ENCODE data around the gene PTH1R. TPM values are rescaled to one million over a fixed set of nuclear protein-coding genes. Genes with fewer than 3 reads are reported as not detected.

PTH1R gene
- polyA plus RNA-seq, 1 experiment, result 2.1 TPM

DNA sequence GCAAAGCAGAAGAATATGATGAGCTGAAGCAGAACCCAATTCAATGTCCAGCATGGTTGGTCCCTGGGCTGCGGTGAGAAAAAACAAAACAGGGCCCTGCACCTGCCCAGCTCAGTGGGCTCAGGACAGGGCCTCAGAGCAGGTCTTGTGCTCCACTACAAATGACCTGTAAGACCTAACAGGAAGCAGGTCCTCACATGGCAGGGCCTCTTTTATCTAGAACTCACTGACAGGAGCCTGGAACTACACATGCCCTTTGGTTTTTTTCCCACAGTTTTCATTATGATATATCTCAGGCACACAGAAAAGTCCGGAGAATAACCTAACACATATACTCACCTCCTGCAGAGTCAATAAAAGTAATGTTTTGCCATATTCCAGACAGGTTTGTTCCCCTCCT, 60.6 kb downstream of the PTH1R start:
- H3K36me3 ChIP-seq (ENCODE audit: control insufficient read depth, insufficient read depth, low read length), result peaks cover 14% of the 10 kb centered on the region
- no peaks in the 10 kb centered on the region for H3K27me3 ChIP-seq (ENCODE audit: control insufficient read depth, insufficient read depth, low read length)
- CTCF ChIA-PET, result no interaction called here
- TF ChIP-seq CTCF (IDR thresholded peaks at IDR 0.05; ENCODE audit: insufficient read depth, low read depth, low read length), result no peak
- POLR2A ChIA-PET, result interaction anchor here (0.5 kb wide), 1 partner anchor 15 kb away, joined by 4 read pairs; no protein-coding TSS in a partner anchor
- H3K4me3 ChIP-seq (ENCODE audit: low read depth, low read length), result no peak overlapping the region
- no peak for DNase-seq (ENCODE audit: low read depth)

- DNase-seq (ENCODE audit: low read depth), result no peak
- TF ChIP-seq CTCF (IDR thresholded peaks at IDR 0.05; ENCODE audit: insufficient read depth, low read depth, low read length), result no peak
- no peak overlapping the region for H3K4me3 ChIP-seq (ENCODE audit: low read depth, low read length)
- ChIA-PET CTCF (interaction anchor here (1.6 kb wide), 1 partner anchor 16 kb away, joined by 3 read pairs; no protein-coding TSS in a partner anchor), POLR2A (no interaction called here)
- peaks cover 14% of the 10 kb centered on the region for H3K36me3 ChIP-seq (ENCODE audit: control insufficient read depth, insufficient read depth, low read length)
- no peaks in the 10 kb centered on the region for H3K27me3 ChIP-seq (ENCODE audit: control insufficient read depth, insufficient read depth, low read length)
Observed at GRCh38 chr3:46939578-46940445, 62.3 kb downstream of the PTH1R start.

GRCh38 chr3:46942076-46942475, 64.6 kb downstream of the PTH1R start:
- H3K36me3 ChIP-seq (ENCODE audit: control insufficient read depth, insufficient read depth, low read length), result peaks cover 11% of the 10 kb centered on the region
- ChIA-PET POLR2A (no interaction called here), CTCF (interaction anchor here (1.2 kb wide), 1 partner anchor 47 kb away, joined by 4 read pairs; no protein-coding TSS in a partner anchor)
- TF ChIP-seq CTCF (IDR thresholded peaks at IDR 0.05; ENCODE audit: insufficient read depth, low read depth, low read length), result no peak
- H3K27me3 ChIP-seq (ENCODE audit: control insufficient read depth, insufficient read depth, low read length), result no peaks in the 10 kb centered on the region
- DNase-seq (ENCODE audit: low read depth), result no peak
- H3K4me3 ChIP-seq (ENCODE audit: low read depth, low read length), result no peak overlapping the region

GRCh38 chr3:46942481-46943236, 65.1 kb downstream of the PTH1R start:
- POLR2A ChIA-PET, result no interaction called here
- Histone ChIP-seq H3K4me3 (ENCODE audit: low read depth, low read length) (no peak overlapping the region), H3K27me3 (ENCODE audit: control insufficient read depth, insufficient read depth, low read length) (no peaks in the 10 kb centered on the region), H3K36me3 (ENCODE audit: control insufficient read depth, insufficient read depth, low read length) (peaks cover 11% of the 10 kb centered on the region)
- CTCF ChIA-PET, result interaction anchor here (1.2 kb wide), 1 partner anchor 48 kb away, joined by 4 read pairs; no protein-coding TSS in a partner anchor
- DNase-seq (ENCODE audit: low read depth), result no peak
- TF ChIP-seq CTCF (IDR thresholded peaks at IDR 0.05; ENCODE audit: insufficient read depth, low read depth, low read length), result no peak
